Epithelial cell of proximal tubule (primary cell): ENCODE results near the gene SORCS2. TPM values are rescaled to one million over a fixed set of nuclear protein-coding genes. Genes with fewer than 3 reads are reported as not detected.

Experiments
- DNase-seq: peaks from one replicate; pipeline ENCODE4 v3.0.0-alpha.2; 2011; ENCODE audit warnings: low read depth
- H3K4me3 ChIP-seq: 2 replicates; pipeline ENCODE4 v1.5.1; 2011; ENCODE audit warnings: low read depth, mild to moderate bottlenecking, low read length
- CTCF ChIP-seq: conservative IDR thresholded peaks from 2 replicates; pipeline ENCODE4 v1.5.1; 2012; ENCODE audit warnings: low read depth, mild to moderate bottlenecking, low read length
- total RNA-seq: library from RNA; depleted of rRNA; stranded (reverse); fragments of >200 nt; gene quantifications from 2 replicates; pipeline ENCODE4 v1.2.3, GENCODE V29; 2015

Gene SORCS2
- total RNA-seq, 1 donor from 2014 or later, result 0.29 TPM

DNA sequence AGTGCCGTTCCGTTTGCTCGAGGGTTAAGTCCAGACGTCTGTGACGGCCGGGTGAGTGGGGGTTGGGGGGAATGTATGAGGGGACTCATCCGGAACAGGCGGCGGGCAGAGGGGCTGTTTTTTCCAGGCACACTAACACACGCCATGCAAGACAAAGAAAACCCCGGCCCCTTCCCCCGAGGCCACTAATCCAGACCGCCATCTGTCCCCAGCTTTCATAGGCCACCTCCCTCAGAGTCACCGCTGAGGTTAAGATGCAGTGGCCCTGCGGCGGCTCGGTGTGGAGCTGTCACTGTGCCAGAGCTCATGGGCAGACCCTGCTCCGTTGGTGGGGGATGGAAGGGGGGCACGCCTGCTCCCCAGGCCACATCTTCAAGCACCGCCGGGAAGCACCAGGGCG, 34.1 kb downstream of the SORCS2 start:
- H3K4me3 ChIP-seq, result no peak overlapping the region
- no peak for DNase-seq
- TF ChIP-seq CTCF, result no peak

DNA sequence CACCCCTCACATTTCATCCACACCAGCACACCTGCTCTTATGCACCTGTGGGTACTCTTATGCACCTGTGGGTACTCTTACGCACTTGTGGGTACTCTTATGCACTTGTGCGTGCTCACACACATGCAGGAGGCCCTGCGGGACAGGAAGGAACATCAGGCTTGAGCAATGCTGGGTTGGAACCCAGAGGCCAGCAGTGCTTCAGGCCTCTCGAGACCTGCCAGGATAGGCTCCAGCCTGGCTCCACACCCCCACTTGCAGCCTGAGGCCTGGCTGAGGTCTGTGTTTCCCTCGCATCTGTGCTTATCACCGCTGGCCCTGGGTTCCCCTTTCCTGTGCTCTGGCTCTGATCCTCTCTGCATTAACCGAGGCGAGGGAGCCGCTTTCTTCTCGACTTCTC, 34.7 kb downstream of the SORCS2 start:
- no peak for DNase-seq
- no peak overlapping the region for H3K4me3 ChIP-seq
- TF ChIP-seq CTCF, result no peak

DNA sequence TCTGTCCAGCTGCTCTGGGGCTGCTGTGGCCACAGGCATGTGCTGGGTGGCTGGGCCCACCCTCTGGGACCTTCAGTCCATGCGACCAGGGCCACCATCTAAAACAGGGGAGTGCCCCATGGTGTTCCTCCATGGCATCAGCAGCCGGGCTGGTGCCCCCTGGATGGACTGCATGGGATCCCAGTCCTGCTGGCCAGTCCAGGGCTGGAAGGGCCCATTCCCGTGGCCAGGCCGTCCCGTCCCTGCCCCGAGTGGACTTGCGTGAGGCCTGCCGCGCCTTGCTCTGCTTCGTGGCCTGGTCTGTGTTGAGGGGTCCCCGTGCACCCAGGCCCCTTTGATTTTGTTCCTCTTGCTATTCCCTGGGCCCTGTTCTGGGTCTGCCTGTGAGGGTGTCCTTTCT, 36.4 kb downstream of the SORCS2 start:
- DNase-seq, result no peak
- no peak overlapping the region for H3K4me3 ChIP-seq
- no peak for TF ChIP-seq CTCF

- no peak for DNase-seq
- no peak for TF ChIP-seq CTCF
- H3K4me3 ChIP-seq, result no peak overlapping the region
These were observed 39.8 kb downstream of the SORCS2 start for GRCh38 chr4:7232061-7232650.

GRCh38 chr4:7233006-7233580, 40.8 kb downstream of the SORCS2 start:
- no peak for TF ChIP-seq CTCF
- no peak overlapping the region for H3K4me3 ChIP-seq

GRCh38 chr4:7233601-7234000, 41.3 kb downstream of the SORCS2 start:
- no peak for TF ChIP-seq CTCF
- no peak for DNase-seq
- no peak overlapping the region for H3K4me3 ChIP-seq

More at GRCh38 chr4:7233006-7233580, 40.8 kb downstream of the SORCS2 start:
- no peak for DNase-seq
